Fibroblast of lung (primary cell): ENCODE results near the gene RASGRF2.

ENCODE experiments used
- CTCF ChIP-seq, 2 donors: IDR thresholded peaks in 1 of 2; conservative IDR thresholded peaks in 1 of 2; 1 replicate in 1 of 2; 2 replicates in 1 of 2; pipeline ENCODE4 v1.5.1; 2011 to 2012; ENCODE audit warnings: low read length in 2 of 2, control low read depth in 1 of 2, inconsistent platforms in 1 of 2, low read depth in 1 of 2, mild to moderate bottlenecking in 1 of 2
- EZH2 ChIP-seq: IDR thresholded peaks from 2 replicates; pipeline ENCODE4 v1.5.1; 2012; ENCODE audit warnings: low read length, control low read depth, mild to moderate bottlenecking; ENCODE audit errors: missing control alignments

DNA sequence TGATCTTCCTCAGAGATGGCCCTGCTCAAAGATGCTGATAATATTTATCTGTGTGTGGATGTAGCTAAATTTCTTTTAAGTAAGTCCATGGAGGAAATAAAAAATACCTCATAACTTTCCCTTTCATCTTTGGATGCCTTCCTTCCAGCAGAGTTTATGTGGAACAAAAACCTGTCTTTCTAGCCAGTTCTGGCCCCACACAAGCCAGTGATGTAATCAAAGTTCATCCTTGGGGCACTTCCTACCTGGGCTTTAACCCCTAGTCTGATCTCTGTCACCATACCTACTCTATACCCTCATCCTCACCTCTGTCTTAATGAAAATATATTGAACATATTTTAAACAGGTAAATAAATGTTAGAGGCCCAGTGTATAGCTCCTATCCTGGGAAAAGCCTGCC lies 39.8 kb upstream of the RASGRF2 start:
- no peak for TF ChIP-seq EZH2
- no peak for TF ChIP-seq CTCF (conservative IDR thresholded peaks at IDR 0.05 in 1 of 2, IDR thresholded peaks at IDR 0.05 in 1 of 2; ENCODE audit: low read depth in 1 of 2, low read length in 2 of 2)
